ENCODE results near the gene RPUSD1. TPM values are rescaled to one million over a fixed set of nuclear protein-coding genes. Genes with fewer than 3 reads are reported as not detected.
A peak's percentile ranks its signal among the peaks of the same experiment; 100 is the strongest.

Gene RPUSD1
- total and polyA plus RNA-seq, 2 donors: 16.9 to 20.9 TPM

GRCh38 chr16:741986-742629 is 46.1 kb downstream of the RPUSD1 start:
- H3K27me3 ChIP-seq (ENCODE audit: control insufficient read depth in 2 of 2, insufficient read depth in 1 of 2, low read length in 1 of 2): peaks cover 0 to 11% of the 10 kb centered on the region in 2 donors
- 97% methylated on average over 15 of the region's 15 CpGs for WGBS
- no peak overlapping the region for H3K27ac ChIP-seq (ENCODE audit: low read depth in 1 of 2, low read length in 1 of 2)
- no peak for DNase-seq (ENCODE audit: low read depth in 6 of 9, low spot score in 9 of 9)
- H3K4me3 ChIP-seq (ENCODE audit: low read length in 2 of 2): no peak overlapping the region
- H3K4me1 ChIP-seq (ENCODE audit: control insufficient read depth in 2 of 2, insufficient read depth in 2 of 2, low read length in 2 of 2): peaks cover 19 to 23% of the 10 kb centered on the region in 2 donors
- H3K36me3 ChIP-seq (ENCODE audit: control insufficient read depth in 2 of 2, insufficient read depth in 2 of 2, low read length in 1 of 2): peaks cover under 1 to 17% of the 10 kb centered on the region in 2 donors
- no peaks in the 10 kb centered on the region for H3K9me3 ChIP-seq (ENCODE audit: control insufficient read depth in 2 of 2, insufficient read depth in 1 of 2, low read length in 1 of 2)

- Histone ChIP-seq H3K9me3 (ENCODE audit: control insufficient read depth in 2 of 2, insufficient read depth in 1 of 2, low read length in 1 of 2) (no peaks in the 10 kb centered on the region), H3K4me1 (ENCODE audit: control insufficient read depth in 2 of 2, insufficient read depth in 2 of 2, low read length in 2 of 2) (peaks cover 19 to 23% of the 10 kb centered on the region in 2 donors), H3K27ac (ENCODE audit: low read depth in 1 of 2, low read length in 1 of 2) (peak within 1 kb of the TSS in 1 of 2 donors; percentile 69), H3K36me3 (ENCODE audit: control insufficient read depth in 2 of 2, insufficient read depth in 2 of 2, low read length in 1 of 2) (peaks cover 8 to 29% of the 10 kb centered on the region in 2 donors), H3K4me3 (ENCODE audit: low read length in 2 of 2) (peak within 1 kb of the TSS; percentile 89 to 93), H3K27me3 (ENCODE audit: control insufficient read depth in 2 of 2, insufficient read depth in 1 of 2, low read length in 1 of 2) (peaks cover 0 to 11% of the 10 kb centered on the region in 2 donors)
- WGBS: 1% methylated on average over 79 of the region's 79 CpGs
- DNase-seq (ENCODE audit: low read depth in 6 of 9, low spot score in 9 of 9): peak in 8 of 9 donors; percentile 60 to 93 (median 84)
Measured at GRCh38 chr16:740764-741505, 47.2 kb downstream of the RPUSD1 start, which contains the start of gene CIAO3. CIAO3 (minus strand) TSS chr16:740997; CDS start chr16:740985, 12 bp downstream.

GRCh38 chr16:740459-740763 is 47.8 kb downstream of the RPUSD1 start:
- Histone ChIP-seq H3K4me1 (ENCODE audit: control insufficient read depth in 2 of 2, insufficient read depth in 2 of 2, low read length in 2 of 2) (peaks cover 19 to 23% of the 10 kb centered on the region in 2 donors), H3K4me3 (ENCODE audit: low read length in 2 of 2) (peak overlapping the region; percentile 89 to 93), H3K27me3 (ENCODE audit: control insufficient read depth in 2 of 2, insufficient read depth in 1 of 2, low read length in 1 of 2) (peaks cover 0 to 6% of the 10 kb centered on the region in 2 donors), H3K27ac (ENCODE audit: low read depth in 1 of 2, low read length in 1 of 2) (peak overlapping the region in 1 of 2 donors; percentile 69), H3K36me3 (ENCODE audit: control insufficient read depth in 2 of 2, insufficient read depth in 2 of 2, low read length in 1 of 2) (peaks cover 13 to 34% of the 10 kb centered on the region in 2 donors), H3K9me3 (ENCODE audit: control insufficient read depth in 2 of 2, insufficient read depth in 1 of 2, low read length in 1 of 2) (no peaks in the 10 kb centered on the region)
- under 1% methylated on average over 22 of the region's 22 CpGs for WGBS
- peak in 1 of 9 donors; percentile 31 for DNase-seq (ENCODE audit: low read depth in 6 of 9, low spot score in 9 of 9)

- Histone ChIP-seq H3K36me3 (ENCODE audit: control insufficient read depth in 2 of 2, insufficient read depth in 2 of 2, low read length in 1 of 2) (peaks cover 19 to 40% of the 10 kb centered on the region in 2 donors), H3K27ac (ENCODE audit: low read depth in 1 of 2, low read length in 1 of 2) (no peak overlapping the region), H3K27me3 (ENCODE audit: control insufficient read depth in 2 of 2, insufficient read depth in 1 of 2, low read length in 1 of 2) (peaks cover 0 to 6% of the 10 kb centered on the region in 2 donors), H3K4me3 (ENCODE audit: low read length in 2 of 2) (peak overlapping the region; percentile 89 to 93), H3K4me1 (ENCODE audit: control insufficient read depth in 2 of 2, insufficient read depth in 2 of 2, low read length in 2 of 2) (peaks cover 19 to 23% of the 10 kb centered on the region in 2 donors), H3K9me3 (ENCODE audit: control insufficient read depth in 2 of 2, insufficient read depth in 1 of 2, low read length in 1 of 2) (no peaks in the 10 kb centered on the region)
- DNase-seq (ENCODE audit: low read depth in 6 of 9, low spot score in 9 of 9): no peak
- 64% methylated on average over 38 of the region's 38 CpGs for whole genome bisulfite sequencing
Measured at GRCh38 chr16:739560-740458, 48.4 kb downstream of the RPUSD1 start.

DNA sequence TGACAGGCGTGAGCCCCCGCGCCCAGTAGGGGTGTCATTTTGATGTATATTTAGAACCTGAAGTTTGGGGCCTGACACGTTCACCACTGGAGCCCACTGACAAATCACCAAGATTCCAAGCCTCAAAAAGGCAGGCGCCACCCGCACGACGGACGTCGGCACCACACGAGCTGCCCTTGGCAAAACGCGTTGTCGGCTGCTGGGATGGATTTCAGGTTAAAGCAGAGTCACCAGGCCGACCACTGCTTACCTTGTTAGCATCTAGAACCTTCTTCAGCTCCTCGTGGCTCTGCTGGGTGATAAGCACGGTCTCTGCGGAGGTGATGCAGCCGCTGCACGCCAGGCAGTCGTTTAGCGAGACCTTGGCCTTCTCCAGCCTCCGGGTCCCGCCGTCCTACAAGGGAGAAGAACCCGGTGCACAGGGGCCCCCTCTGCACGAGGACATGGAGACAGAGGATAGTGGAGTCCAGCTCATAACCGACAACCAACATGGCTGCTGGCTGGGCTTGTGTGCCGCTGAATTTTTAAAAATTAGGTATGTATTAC is 51.2 kb downstream of the RPUSD1 start:
- H3K27me3 ChIP-seq (ENCODE audit: control insufficient read depth in 2 of 2, insufficient read depth in 1 of 2, low read length in 1 of 2): peaks cover 0 to under 1% of the 10 kb centered on the region in 2 donors
- 97% methylated on average over 29 of the region's 29 CpGs for WGBS
- no peak for DNase-seq (ENCODE audit: low read depth in 6 of 9, low spot score in 9 of 9)
- peaks cover 19 to 30% of the 10 kb centered on the region in 2 donors for H3K4me1 ChIP-seq (ENCODE audit: control insufficient read depth in 2 of 2, insufficient read depth in 2 of 2, low read length in 2 of 2)
- H3K9me3 ChIP-seq (ENCODE audit: control insufficient read depth in 2 of 2, insufficient read depth in 1 of 2, low read length in 1 of 2): no peaks in the 10 kb centered on the region
- no peak overlapping the region for H3K27ac ChIP-seq (ENCODE audit: low read depth in 1 of 2, low read length in 1 of 2)
- H3K36me3 ChIP-seq (ENCODE audit: control insufficient read depth in 2 of 2, insufficient read depth in 2 of 2, low read length in 1 of 2): peaks cover 47 to 68% of the 10 kb centered on the region in 2 donors
- H3K4me3 ChIP-seq (ENCODE audit: low read length in 2 of 2): no peak overlapping the region

GRCh38 chr16:735982-736453 is 52.2 kb downstream of the RPUSD1 start:
- 94% methylated on average over 13 of the region's 13 CpGs for WGBS
- no peak for DNase-seq (ENCODE audit: low read depth in 6 of 9, low spot score in 9 of 9)

GRCh38 chr16:734981-735881 is 53.0 kb downstream of the RPUSD1 start:
- Histone ChIP-seq H3K4me1 (ENCODE audit: control insufficient read depth in 2 of 2, insufficient read depth in 2 of 2, low read length in 2 of 2) (peaks cover 13 to 35% of the 10 kb centered on the region in 2 donors), H3K4me3 (ENCODE audit: low read length in 2 of 2) (no peak overlapping the region), H3K27me3 (ENCODE audit: control insufficient read depth in 2 of 2, insufficient read depth in 1 of 2, low read length in 1 of 2) (no peaks in the 10 kb centered on the region), H3K36me3 (ENCODE audit: control insufficient read depth in 2 of 2, insufficient read depth in 2 of 2, low read length in 1 of 2) (peaks cover 50 to 86% of the 10 kb centered on the region in 2 donors), H3K27ac (ENCODE audit: low read depth in 1 of 2, low read length in 1 of 2) (no peak overlapping the region), H3K9me3 (ENCODE audit: control insufficient read depth in 2 of 2, insufficient read depth in 1 of 2, low read length in 1 of 2) (peaks cover 0 to under 1% of the 10 kb centered on the region in 2 donors)
- DNase-seq (ENCODE audit: low read depth in 6 of 9, low spot score in 9 of 9): no peak
- WGBS: 98% methylated on average over 25 of the region's 25 CpGs

More at GRCh38 chr16:735982-736453, 52.2 kb downstream of the RPUSD1 start:
- Histone ChIP-seq H3K36me3 (ENCODE audit: control insufficient read depth in 2 of 2, insufficient read depth in 2 of 2, low read length in 1 of 2) (peaks cover 48 to 78% of the 10 kb centered on the region in 2 donors), H3K27me3 (ENCODE audit: control insufficient read depth in 2 of 2, insufficient read depth in 1 of 2, low read length in 1 of 2) (no peaks in the 10 kb centered on the region), H3K4me3 (ENCODE audit: low read length in 2 of 2) (no peak overlapping the region), H3K9me3 (ENCODE audit: control insufficient read depth in 2 of 2, insufficient read depth in 1 of 2, low read length in 1 of 2) (no peaks in the 10 kb centered on the region), H3K4me1 (ENCODE audit: control insufficient read depth in 2 of 2, insufficient read depth in 2 of 2, low read length in 2 of 2) (peaks cover 15 to 35% of the 10 kb centered on the region in 2 donors), H3K27ac (ENCODE audit: low read depth in 1 of 2, low read length in 1 of 2) (no peak overlapping the region)

Measured in thymus (tissue), 11 donors.